Measurements from ENCODE around the gene FANCL.

DNA sequence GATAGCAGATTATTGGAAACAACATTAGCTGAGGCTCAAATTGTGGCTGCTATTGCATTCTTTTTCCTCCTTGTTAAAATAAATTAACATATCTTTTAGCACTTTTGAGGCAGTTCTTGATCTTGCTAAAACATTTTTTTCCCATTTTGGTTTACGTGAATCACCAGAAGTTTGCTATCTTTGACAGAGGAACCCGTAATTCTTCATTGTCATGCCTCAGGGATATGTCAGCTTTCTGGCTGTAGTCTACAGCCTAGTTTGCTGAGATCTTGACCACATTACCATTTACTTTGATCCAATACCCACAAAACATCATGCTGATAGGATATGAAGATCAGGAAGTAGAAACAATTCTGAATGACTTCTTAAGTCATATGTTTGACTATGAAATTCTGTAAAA lies 25.1 kb upstream of the FANCL start:
- TF ChIP-seq, protein P1, sequence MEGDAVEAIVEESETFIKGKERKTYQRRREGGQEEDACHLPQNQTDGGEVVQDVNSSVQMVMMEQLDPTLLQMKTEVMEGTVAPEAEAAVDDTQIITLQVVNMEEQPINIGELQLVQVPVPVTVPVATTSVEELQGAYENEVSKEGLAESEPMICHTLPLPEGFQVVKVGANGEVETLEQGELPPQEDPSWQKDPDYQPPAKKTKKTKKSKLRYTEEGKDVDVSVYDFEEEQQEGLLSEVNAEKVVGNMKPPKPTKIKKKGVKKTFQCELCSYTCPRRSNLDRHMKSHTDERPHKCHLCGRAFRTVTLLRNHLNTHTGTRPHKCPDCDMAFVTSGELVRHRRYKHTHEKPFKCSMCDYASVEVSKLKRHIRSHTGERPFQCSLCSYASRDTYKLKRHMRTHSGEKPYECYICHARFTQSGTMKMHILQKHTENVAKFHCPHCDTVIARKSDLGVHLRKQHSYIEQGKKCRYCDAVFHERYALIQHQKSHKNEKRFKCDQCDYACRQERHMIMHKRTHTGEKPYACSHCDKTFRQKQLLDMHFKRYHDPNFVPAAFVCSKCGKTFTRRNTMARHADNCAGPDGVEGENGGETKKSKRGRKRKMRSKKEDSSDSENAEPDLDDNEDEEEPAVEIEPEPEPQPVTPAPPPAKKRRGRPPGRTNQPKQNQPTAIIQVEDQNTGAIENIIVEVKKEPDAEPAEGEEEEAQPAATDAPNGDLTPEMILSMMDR (IDR thresholded peaks at IDR 0.05; ENCODE audit: borderline replicate concordance, extremely low read depth, low read length, poor library complexity, severe bottlenecking): no peak
- TF ChIP-seq EZH2 (IDR thresholded peaks at IDR 0.05; ENCODE audit: borderline replicate concordance, low read depth, low read length, severe bottlenecking): no peak
